ENCODE results near the gene SLC40A1.

DNA sequence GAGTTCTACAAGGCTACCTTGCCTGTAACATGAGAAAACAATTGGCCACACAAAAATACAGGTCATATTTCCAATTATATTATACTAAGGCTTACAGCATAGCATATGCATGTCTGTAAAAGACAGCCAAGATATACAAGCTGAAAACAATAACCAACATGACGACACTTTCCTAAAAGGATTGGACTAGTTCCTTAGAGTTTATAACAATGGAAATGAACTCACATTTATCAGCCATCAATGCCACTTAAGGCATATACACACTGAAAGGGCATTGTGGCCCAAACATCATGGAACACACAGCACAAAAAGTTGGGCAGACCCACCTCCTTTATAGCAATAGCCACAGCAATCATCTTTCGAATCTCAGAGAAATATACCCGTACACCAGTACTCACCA is 52.0 kb downstream of the SLC40A1 start:
- TF ChIP-seq POLR2A (IDR thresholded peaks at IDR 0.05): no peak
- TF ChIP-seq CTCF (IDR thresholded peaks at IDR 0.05): no peak

All from thyroid gland (tissue), 4 donors.